GM21423 (cell line): ENCODE data around the gene IGF1R.

Source experiments
- ATAC-seq: cut with Tn5 transposase; IDR thresholded peaks from one replicate; pipeline ENCODE4 v1.9.1; 2021; ENCODE audit warnings: mild to moderate bottlenecking, moderate library complexity; ENCODE audit not compliant: unreplicated experiment

Gene IGF1R

GRCh38 chr15:98740963-98741362 is 92.6 kb downstream of the IGF1R start:
- no peak for ATAC-seq

GRCh38 chr15:98743177-98743576 is 94.8 kb downstream of the IGF1R start:
- no peak for ATAC-seq

- ATAC-seq, result no peak
Measured at GRCh38 chr15:98744506-98744905, 96.2 kb downstream of the IGF1R start.

- no peak for ATAC-seq
Measured at GRCh38 chr15:98745179-98745578, 96.8 kb downstream of the IGF1R start.

GRCh38 chr15:98745650-98746374 is 97.5 kb downstream of the IGF1R start:
- ATAC-seq, result no peak

- ATAC-seq, result no peak
Measured at GRCh38 chr15:98746375-98747155, 98.2 kb downstream of the IGF1R start.

- no peak for ATAC-seq
Measured at GRCh38 chr15:98751767-98752166, 103.4 kb downstream of the IGF1R start.

GRCh38 chr15:98753726-98754656 is 105.7 kb downstream of the IGF1R start:
- no peak for ATAC-seq

GRCh38 chr15:98754657-98755022 is 106.3 kb downstream of the IGF1R start:
- no peak for ATAC-seq

GRCh38 chr15:98755138-98755537 is 106.8 kb downstream of the IGF1R start:
- no peak for ATAC-seq

- no peak for ATAC-seq
Measured at GRCh38 chr15:98755781-98756180, 107.4 kb downstream of the IGF1R start.

- ATAC-seq, result no peak
Measured at GRCh38 chr15:98758224-98758623, 109.9 kb downstream of the IGF1R start.

- ATAC-seq, result no peak
Measured at GRCh38 chr15:98759277-98759676, 110.9 kb downstream of the IGF1R start.

GRCh38 chr15:98760112-98760826 is 111.9 kb downstream of the IGF1R start:
- no peak for ATAC-seq

GRCh38 chr15:98760975-98761374 is 112.6 kb downstream of the IGF1R start:
- ATAC-seq, result no peak

GRCh38 chr15:98763179-98763578 is 114.8 kb downstream of the IGF1R start:
- no peak for ATAC-seq

GRCh38 chr15:98764291-98764690 is 116.0 kb downstream of the IGF1R start:
- no peak for ATAC-seq

GRCh38 chr15:98765610-98766009 is 117.3 kb downstream of the IGF1R start:
- ATAC-seq, result no peak

- ATAC-seq, result no peak
Measured at GRCh38 chr15:98767692-98768091, 119.4 kb downstream of the IGF1R start.

GRCh38 chr15:98769867-98770266 is 121.5 kb downstream of the IGF1R start:
- no peak for ATAC-seq

GRCh38 chr15:98770984-98771383 is 122.6 kb downstream of the IGF1R start:
- no peak for ATAC-seq
